CD4-positive, alpha-beta T cell (primary cell): ENCODE results near the gene C10orf120. TPM values are rescaled to one million over a fixed set of nuclear protein-coding genes. Genes with fewer than 3 reads are reported as not detected.

Experiments used
- ATAC-seq: fragments of 200-7000 bp; cut with Tn5 transposase; one replicate; pipeline ENCODE4 v1.10.0; 2022; ENCODE audit warnings: mild to moderate bottlenecking; ENCODE audit not compliant: poor library complexity
- CTCF ChIA-PET: fragments of 350-600 bp; sonication (Branson Sonifier 250); formaldehyde crosslinking; loops from one replicate; lab custom pipeline; 2021; ENCODE audit warnings: antibody characterized with exemption, inconsistent platforms; lab: Charles Lee
- POLR2A ChIA-PET: fragments of 350-600 bp; sonication (Branson Sonifier 250); formaldehyde crosslinking; loops from one replicate; lab custom pipeline; 2021; ENCODE audit warnings: antibody characterized with exemption, inconsistent platforms; lab: Charles Lee
- DNase-seq, 14 experiments: peaks; one replicate each; pipeline ENCODE4 v3.0.0-alpha.2; 2013 to 2020; ENCODE audit warnings: mixed read lengths in 2 of 14
- H3K27ac ChIP-seq, 2 donors: one replicate each; pipeline versions ENCODE4 v1.5.1 to v1.7.0; 2013; ENCODE audit warnings: low read length in 2 of 2, low read depth in 1 of 2, mild to moderate bottlenecking in 1 of 2
- H3K27me3 ChIP-seq, 2 experiments: 1 replicate in 1 of 2; 2 replicates in 1 of 2; pipeline versions ENCODE4 v1.6.1 to v1.7.0; 2013; ENCODE audit warnings: low read length in 2 of 2, control low read depth in 1 of 2, mild to moderate bottlenecking in 1 of 2, moderate library complexity in 1 of 2; ENCODE audit not compliant: insufficient read depth in 2 of 2, control insufficient read depth in 1 of 2
- H3K36me3 ChIP-seq: one replicate; pipeline ENCODE4 v1.6.1; 2013; ENCODE audit warnings: low read length, control low read depth; ENCODE audit not compliant: insufficient read depth
- H3K4me1 ChIP-seq: one replicate; pipeline ENCODE4 v1.6.1; 2013; ENCODE audit warnings: low read length, control low read depth; ENCODE audit not compliant: insufficient read depth
- H3K4me3 ChIP-seq: one replicate; pipeline ENCODE4 v1.5.1; 2013; ENCODE audit warnings: mild to moderate bottlenecking, low read length, moderate library complexity
- H3K9me3 ChIP-seq, 2 experiments: 1 replicate in 1 of 2; 2 replicates in 1 of 2; pipeline versions ENCODE4 v1.6.1 to v1.7.0; 2013; ENCODE audit warnings: low read length in 2 of 2, mild to moderate bottlenecking in 2 of 2, control low read depth in 1 of 2, moderate library complexity in 1 of 2; ENCODE audit not compliant: control insufficient read depth in 1 of 2, insufficient read depth in 1 of 2
- H3K27ac Mint-ChIP-seq: one replicate; pipeline ENCODE4 v1.8.0; 2020; ENCODE audit warnings: mixed read lengths
- H3K27me3 Mint-ChIP-seq: one replicate; pipeline ENCODE4 v1.8.0; 2021; ENCODE audit warnings: mixed read lengths
- H3K36me3 Mint-ChIP-seq: one replicate; pipeline ENCODE4 v1.8.0; 2021; ENCODE audit warnings: low read depth, mixed read lengths
- H3K4me1 Mint-ChIP-seq: one replicate; pipeline ENCODE4 v1.8.0; 2021; ENCODE audit warnings: low read depth, mixed read lengths
- H3K4me3 Mint-ChIP-seq: one replicate; pipeline ENCODE4 v1.8.0; 2020; ENCODE audit warnings: mild to moderate bottlenecking, mixed read lengths
- H3K9me3 Mint-ChIP-seq: one replicate; pipeline ENCODE4 v1.8.0; 2020; ENCODE audit warnings: mixed read lengths
- intact Hi-C, 2 experiments: fragments of 100-400 bp; cut with DNase I in 1 of 2; cut with micrococcal nuclease in 1 of 2; formaldehyde crosslinking; loops; one replicate each; pipeline versions ENCODE4 v1.15.1 to v1.9.0; 2023 to 2025; cut with DNase I, micrococcal nuclease
- total RNA-seq, 174 experiments: library from RNA in 2 of 174; stranded (reverse) in 2 of 174; gene quantifications; one replicate each; pipeline ENCODE4 v1.2.3 and lab custom pipeline; 2021 to 2026
- TF ChIP-seq, protein P1 (sequence below): fragments of 200-600 bp; IDR thresholded peaks from one replicate; pipeline ENCODE4 v1.8.0; 2022; ENCODE audit warnings: antibody characterized with exemption, mild to moderate bottlenecking

The C10orf120 gene
- total RNA-seq, 2 experiments from 2014 or later = not detected

DNA sequence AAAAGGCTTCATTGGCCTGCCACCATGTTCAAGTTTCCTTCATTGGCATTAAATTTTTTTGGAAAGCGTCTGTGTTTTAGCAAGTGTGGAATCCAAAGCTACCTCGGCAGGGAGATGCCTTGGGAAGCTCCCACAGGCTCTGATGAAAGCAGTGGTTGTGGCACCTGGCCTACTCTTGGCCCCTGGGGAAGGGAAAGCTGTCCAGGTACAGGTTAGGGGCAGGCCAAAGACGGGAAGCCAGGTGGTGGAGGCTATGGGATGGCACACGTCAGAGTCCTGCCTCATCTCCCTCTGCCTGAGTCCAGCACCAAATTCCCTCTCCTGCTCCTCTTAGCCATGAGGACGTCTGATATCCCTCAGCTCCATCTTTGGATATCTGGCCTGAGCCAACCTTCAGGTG, 49.7 kb downstream of the C10orf120 start:
- POLR2A ChIA-PET = no interaction called here
- Histone ChIP-seq H3K9me3 (no peaks in the 10 kb centered on the region), H3K27me3 (peaks cover 7 to 9% of the 10 kb centered on the region in 2 experiments), H3K27ac (no peak overlapping the region), H3K4me1 (no peaks in the 10 kb centered on the region), H3K36me3 (no peaks in the 10 kb centered on the region), H3K4me3 (no peak overlapping the region)
- Mint-ChIP-seq H3K36me3 (no peaks in the 10 kb centered on the region), H3K27me3 (peaks cover 52% of the 10 kb centered on the region), H3K4me1 (no peaks in the 10 kb centered on the region), H3K27ac (no peak overlapping the region), H3K9me3 (no peaks in the 10 kb centered on the region), H3K4me3 (no peak overlapping the region)
- CTCF ChIA-PET = no interaction called here
- intact Hi-C loops = loop anchor here (2.0 to 5.0 kb wide), 2 partner anchors 482 to 911 kb away; no protein-coding TSS in a partner anchor
- DNase-seq = peak in 1 of 14 experiments; percentile 20
- TF ChIP-seq, protein P1, sequence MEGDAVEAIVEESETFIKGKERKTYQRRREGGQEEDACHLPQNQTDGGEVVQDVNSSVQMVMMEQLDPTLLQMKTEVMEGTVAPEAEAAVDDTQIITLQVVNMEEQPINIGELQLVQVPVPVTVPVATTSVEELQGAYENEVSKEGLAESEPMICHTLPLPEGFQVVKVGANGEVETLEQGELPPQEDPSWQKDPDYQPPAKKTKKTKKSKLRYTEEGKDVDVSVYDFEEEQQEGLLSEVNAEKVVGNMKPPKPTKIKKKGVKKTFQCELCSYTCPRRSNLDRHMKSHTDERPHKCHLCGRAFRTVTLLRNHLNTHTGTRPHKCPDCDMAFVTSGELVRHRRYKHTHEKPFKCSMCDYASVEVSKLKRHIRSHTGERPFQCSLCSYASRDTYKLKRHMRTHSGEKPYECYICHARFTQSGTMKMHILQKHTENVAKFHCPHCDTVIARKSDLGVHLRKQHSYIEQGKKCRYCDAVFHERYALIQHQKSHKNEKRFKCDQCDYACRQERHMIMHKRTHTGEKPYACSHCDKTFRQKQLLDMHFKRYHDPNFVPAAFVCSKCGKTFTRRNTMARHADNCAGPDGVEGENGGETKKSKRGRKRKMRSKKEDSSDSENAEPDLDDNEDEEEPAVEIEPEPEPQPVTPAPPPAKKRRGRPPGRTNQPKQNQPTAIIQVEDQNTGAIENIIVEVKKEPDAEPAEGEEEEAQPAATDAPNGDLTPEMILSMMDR = no peak
- no peak for ATAC-seq

DNA sequence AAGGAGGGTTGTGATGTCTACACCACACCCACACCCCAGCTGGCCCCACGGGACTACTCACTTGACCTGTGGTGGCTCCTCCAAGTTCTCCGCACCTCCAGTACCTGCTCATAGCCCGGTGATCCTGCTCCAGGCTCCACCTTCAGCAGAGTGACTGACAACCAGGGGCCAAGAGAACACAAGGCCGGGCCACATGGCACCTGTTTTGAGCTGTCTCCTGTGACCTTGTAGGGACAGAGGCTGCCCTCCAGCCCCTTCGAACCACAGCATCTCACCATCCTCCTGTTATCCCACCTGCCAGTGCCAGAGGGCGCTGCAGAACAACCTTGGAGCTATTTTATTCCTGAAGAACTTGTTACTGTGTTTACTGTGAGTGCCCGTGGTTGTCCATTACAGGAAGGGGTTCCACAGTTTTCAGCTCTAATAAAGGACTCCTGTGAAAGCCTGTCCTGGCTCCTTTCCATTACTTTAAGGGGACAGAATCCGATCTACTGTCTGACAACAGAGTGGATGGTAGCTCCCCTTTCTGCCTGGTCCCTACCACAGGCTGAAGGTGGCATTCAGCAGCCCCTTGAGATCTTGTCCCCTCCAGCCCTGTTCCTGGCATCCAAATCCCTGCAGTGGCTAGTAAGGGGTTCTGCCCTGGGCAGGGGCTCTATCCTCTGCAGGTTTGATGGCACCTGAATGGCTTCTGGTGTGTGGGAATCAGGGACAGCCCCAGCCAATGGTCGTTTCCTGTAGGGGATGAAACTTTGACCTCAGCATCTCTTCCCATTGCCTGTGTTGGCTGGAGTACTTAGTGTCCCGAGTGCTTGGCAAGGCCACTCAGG, 50.8 kb downstream of the C10orf120 start:
- no peaks in the 10 kb centered on the region for H3K36me3 ChIP-seq
- peaks cover 7 to 9% of the 10 kb centered on the region in 2 experiments for H3K27me3 ChIP-seq
- TF ChIP-seq, protein P1 = peak; percentile 21
- Mint-ChIP-seq H3K27ac (no peak overlapping the region), H3K36me3 (no peaks in the 10 kb centered on the region), H3K4me1 (no peaks in the 10 kb centered on the region), H3K4me3 (no peak overlapping the region), H3K27me3 (peaks cover 42% of the 10 kb centered on the region), H3K9me3 (no peaks in the 10 kb centered on the region)
- ChIA-PET POLR2A (no interaction called here), CTCF (interaction anchor here (0.9 kb wide), 1 partner anchor 8 kb away, joined by 3 read pairs; no protein-coding TSS in a partner anchor)
- H3K4me3 ChIP-seq = no peak overlapping the region
- no peaks in the 10 kb centered on the region for H3K4me1 ChIP-seq
- H3K9me3 ChIP-seq = no peaks in the 10 kb centered on the region
- H3K27ac ChIP-seq = no peak overlapping the region
- no peak for ATAC-seq
- peak in 5 of 14 experiments; percentile 5 to 29 (median 17) for DNase-seq
- intact Hi-C loops = loop anchor here (2.0 to 5.0 kb wide), 2 partner anchors 483 to 912 kb away; no protein-coding TSS in a partner anchor

Other genes with a start within 250 kb of the C10orf120 start
- gene ARMS2, start 245.2 kb downstream of the C10orf120 start, total RNA-seq = not detected
- gene HTRA1, start 238.3 kb downstream of the C10orf120 start, total RNA-seq = not detected
- not detected for gene DMBT1, start 139.1 kb downstream of the C10orf120 start, total RNA-seq
- gene CUZD1, start 146.0 kb upstream of the C10orf120 start, total RNA-seq = under 1 TPM; 0.27 to 0.64 TPM
- 1 to 10 TPM; 6.8 to 7.1 TPM for gene FAM24B, start 179.7 kb upstream of the C10orf120 start, total RNA-seq
- gene FAM24A, start 210.8 kb upstream of the C10orf120 start, total RNA-seq = not detected